GM23338 (cell line): ENCODE results near the gene MYO7B. TPM values are rescaled to one million over a fixed set of nuclear protein-coding genes. Genes with fewer than 3 reads are reported as not detected.

Source experiments
- ATAC-seq: fragments of 200-7000 bp; cut with Tn5 transposase; 3 replicates; pipeline ENCODE4 v1.9.1; 2020
- DNase-seq: peaks from one replicate; pipeline ENCODE4 v3.0.0-alpha.2; 2015; ENCODE audit warnings: low spot score
- H2AFZ ChIP-seq: fragments of 200-600 bp; sonication (generic); 2 replicates; pipeline ENCODE4 v1.8.0; 2016; ENCODE audit warnings: antibody characterized with exemption, mild to moderate bottlenecking, moderate library complexity
- H3F3A ChIP-seq: fragments of 200-600 bp; sonication (generic); replicated peaks from 2 replicates; pipeline ENCODE4 v1.8.0; 2017; ENCODE audit warnings: antibody characterized with exemption, mixed run types, low read depth
- H3K27ac ChIP-seq: fragments of 200-600 bp; sonication (generic); 2 replicates; pipeline ENCODE4 v1.6.1; 2016; ENCODE audit warnings: low read depth
- H3K27me3 ChIP-seq: fragments of 200-600 bp; sonication (generic); 2 replicates; pipeline ENCODE4 v1.8.0; 2016; ENCODE audit warnings: mild to moderate bottlenecking, mixed run types, moderate library complexity; ENCODE audit not compliant: insufficient read depth
- H3K36me3 ChIP-seq: fragments of 200-600 bp; sonication (generic); 2 replicates; pipeline ENCODE4 v1.8.0; 2016; ENCODE audit warnings: mild to moderate bottlenecking; ENCODE audit not compliant: insufficient read depth
- H3K4me1 ChIP-seq: fragments of 200-600 bp; sonication (generic); 2 replicates; pipeline ENCODE4 v1.8.0; 2016; ENCODE audit warnings: mild to moderate bottlenecking, moderate library complexity; ENCODE audit not compliant: insufficient read depth
- H3K4me2 ChIP-seq: fragments of 200-600 bp; sonication (generic); 2 replicates; pipeline ENCODE4 v1.7.1; 2017; ENCODE audit warnings: mixed run types
- H3K4me3 ChIP-seq: fragments of 200-600 bp; sonication (generic); 2 replicates; pipeline ENCODE4 v1.6.1; 2016; ENCODE audit warnings: mixed run types
- H3K79me2 ChIP-seq: fragments of 200-600 bp; sonication (generic); replicated peaks from 2 replicates; pipeline ENCODE4 v1.8.0; 2017; ENCODE audit warnings: mild to moderate bottlenecking; ENCODE audit not compliant: insufficient read depth
- H3K9me2 ChIP-seq: fragments of 200-600 bp; sonication (generic); 2 replicates; pipeline ENCODE4 v1.8.0; 2017; ENCODE audit not compliant: insufficient read depth
- H4K20me1 ChIP-seq: fragments of 200-600 bp; sonication (generic); replicated peaks from 2 replicates; pipeline ENCODE4 v1.8.0; 2017; ENCODE audit warnings: mild to moderate bottlenecking; ENCODE audit not compliant: insufficient read depth
- H3K27ac Mint-ChIP-seq: 2 replicates; pipeline ENCODE4 v1.8.0; 2020; ENCODE audit warnings: inconsistent platforms, mild to moderate bottlenecking, moderate library complexity, mixed read lengths
- H3K27me3 Mint-ChIP-seq: 3 replicates; pipeline ENCODE4 v1.8.0; 2022; ENCODE audit warnings: low read depth, mild to moderate bottlenecking, moderate library complexity, mixed read lengths, inconsistent platforms; ENCODE audit not compliant: insufficient read depth, poor library complexity
- H3K36me3 Mint-ChIP-seq: 3 replicates; pipeline ENCODE4 v1.8.0; 2021; ENCODE audit warnings: low read depth, mild to moderate bottlenecking, inconsistent platforms, moderate library complexity, mixed read lengths
- H3K4me1 Mint-ChIP-seq: 3 replicates; pipeline ENCODE4 v1.8.0; 2020; ENCODE audit warnings: mild to moderate bottlenecking, inconsistent platforms, mixed read lengths
- H3K4me3 Mint-ChIP-seq: 3 replicates; pipeline ENCODE4 v1.8.0; 2021; ENCODE audit warnings: moderate library complexity, mild to moderate bottlenecking, inconsistent platforms, mixed read lengths
- H3K9me3 Mint-ChIP-seq: 3 replicates; pipeline ENCODE4 v1.8.0; 2020; ENCODE audit warnings: moderate library complexity, mild to moderate bottlenecking, inconsistent platforms, mixed read lengths
- CREB1 ChIP-seq: fragments of 250-450 bp; sonication (Bioruptor Pico); IDR thresholded peaks from 2 replicates; pipeline ENCODE4 v1.5.0; 2020; ENCODE audit warnings: low read depth, mild to moderate bottlenecking, moderate library complexity
- EZH2 ChIP-seq: fragments of 200-600 bp; sonication (generic); IDR thresholded peaks from one replicate; pipeline ENCODE4 v1.8.0; 2017; ENCODE audit warnings: antibody characterized with exemption, mild to moderate bottlenecking, low read depth; ENCODE audit not compliant: unreplicated experiment
- EZH2phosphoT487 ChIP-seq: fragments of 200-600 bp; sonication (generic); IDR thresholded peaks from one replicate; pipeline ENCODE4 v1.8.1; 2018; ENCODE audit warnings: antibody characterized with exemption; ENCODE audit not compliant: unreplicated experiment
- JUNB ChIP-seq: IDR thresholded peaks from one replicate; pipeline ENCODE4 v1.6.1; 2016; ENCODE audit warnings: antibody characterized with exemption; ENCODE audit not compliant: unreplicated experiment
- NANOG ChIP-seq: IDR thresholded peaks from 2 replicates; pipeline ENCODE4 v1.6.1; 2016; ENCODE audit warnings: antibody characterized with exemption, borderline replicate concordance
- STAT1 ChIP-seq: IDR thresholded peaks from one replicate; pipeline ENCODE4 v1.6.1; 2016; ENCODE audit warnings: antibody characterized with exemption; ENCODE audit not compliant: unreplicated experiment
- ZNF331 ChIP-seq: fragments of 250-450 bp; sonication (Bioruptor Pico); IDR thresholded peaks from 2 replicates; pipeline ENCODE4 v1.5.0; 2020; ENCODE audit warnings: low read depth, mild to moderate bottlenecking, moderate library complexity
- polyA plus RNA-seq: library from polyadenylated mRNA; unstranded; fragments of >200 nt; fragmentation: Nextera tagmentation; extraction: Ambion mirVana; gene quantifications from 2 replicates; pipeline ENCODE4 v1.2.1, GENCODE V29; 2016
- total RNA-seq: library from RNA; depleted of rRNA; stranded (reverse); fragments of >200 nt; shearing (Covaris generic); gene quantifications from 2 replicates; pipeline ENCODE4 v1.2.3, GENCODE V29; 2014
- TF ChIP-seq, protein P1 (sequence below), 2 experiments: fragments of 200-600 bp in 1 of 2; sonication (generic) in 1 of 2; conservative IDR thresholded peaks; 2 replicates each; pipeline versions ENCODE4 v1.5.1 to v1.6.1; 2016 to 2017; ENCODE audit warnings: antibody characterized with exemption in 2 of 2, low read depth in 2 of 2, mild to moderate bottlenecking in 2 of 2, moderate library complexity in 1 of 2
- TF ChIP-seq, protein P2 (sequence below): fragments of 250-450 bp; sonication (Bioruptor Pico); IDR thresholded peaks from 2 replicates; pipeline ENCODE4 v1.5.0; 2020; ENCODE audit warnings: mild to moderate bottlenecking, moderate library complexity
- TF ChIP-seq, protein P3 (sequence below): IDR thresholded peaks from 2 replicates; pipeline ENCODE4 v1.6.1; 2016; ENCODE audit warnings: antibody characterized with exemption
- TF ChIP-seq, protein P4 (sequence below): IDR thresholded peaks from one replicate; pipeline ENCODE4 v1.6.1; 2018; ENCODE audit warnings: antibody characterized with exemption; ENCODE audit not compliant: unreplicated experiment

The MYO7B gene
- total and polyA plus RNA-seq, 2 experiments from 2014 or later, result not detected

DNA sequence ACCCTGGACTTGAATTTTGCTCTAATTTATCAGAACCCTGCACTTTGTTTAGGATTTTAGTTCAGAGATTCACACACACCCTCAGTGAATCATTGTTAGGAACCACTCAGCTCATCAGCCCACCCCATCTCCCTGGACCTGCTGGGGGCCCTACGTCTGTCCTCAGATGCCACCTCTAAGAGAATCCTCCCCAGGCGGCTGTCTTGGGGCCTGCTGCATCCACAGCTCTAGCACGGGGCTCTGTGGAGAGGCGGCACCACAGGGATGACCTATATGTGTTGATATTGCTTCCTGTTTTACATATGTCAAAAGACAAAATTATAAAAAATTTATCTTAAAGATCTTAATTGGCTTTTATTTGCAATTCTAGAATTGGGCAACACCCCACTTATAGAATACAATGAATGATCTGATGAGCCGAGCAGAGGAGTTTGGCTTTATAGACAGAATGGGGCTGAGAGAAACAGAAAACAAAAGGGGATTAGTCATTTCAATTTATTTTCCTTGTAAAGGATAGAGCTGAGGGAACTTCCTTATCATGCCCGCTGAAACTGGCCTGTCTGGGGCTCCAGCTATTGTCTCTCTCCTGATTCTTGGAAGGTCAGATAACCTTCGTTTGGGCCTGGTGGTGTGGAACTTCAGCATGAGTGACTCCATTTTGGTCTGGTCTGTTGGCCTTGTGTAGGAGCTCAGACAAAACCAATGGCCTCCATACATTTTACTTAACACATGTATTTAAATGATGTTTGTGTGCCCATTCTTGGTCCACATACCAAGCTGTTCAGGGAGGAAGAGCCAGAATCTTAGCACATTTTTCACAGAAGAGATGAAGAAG, 1.4 kb downstream of the MYO7B start:
- no peak overlapping the region for H3K4me2 ChIP-seq
- H3K4me3 Mint-ChIP-seq, result no peak overlapping the region
- no peaks in the 10 kb centered on the region for H3K36me3 ChIP-seq
- H3K36me3 Mint-ChIP-seq, result no peaks in the 10 kb centered on the region
- DNase-seq (no peak), ATAC-seq (no peak)
- no peaks in the 10 kb centered on the region for H4K20me1 ChIP-seq
- no peaks in the 10 kb centered on the region for H3K79me2 ChIP-seq
- H3K4me1 ChIP-seq, result no peaks in the 10 kb centered on the region
- no peaks in the 10 kb centered on the region for H3K27me3 ChIP-seq
- TF ChIP-seq, protein P1, sequence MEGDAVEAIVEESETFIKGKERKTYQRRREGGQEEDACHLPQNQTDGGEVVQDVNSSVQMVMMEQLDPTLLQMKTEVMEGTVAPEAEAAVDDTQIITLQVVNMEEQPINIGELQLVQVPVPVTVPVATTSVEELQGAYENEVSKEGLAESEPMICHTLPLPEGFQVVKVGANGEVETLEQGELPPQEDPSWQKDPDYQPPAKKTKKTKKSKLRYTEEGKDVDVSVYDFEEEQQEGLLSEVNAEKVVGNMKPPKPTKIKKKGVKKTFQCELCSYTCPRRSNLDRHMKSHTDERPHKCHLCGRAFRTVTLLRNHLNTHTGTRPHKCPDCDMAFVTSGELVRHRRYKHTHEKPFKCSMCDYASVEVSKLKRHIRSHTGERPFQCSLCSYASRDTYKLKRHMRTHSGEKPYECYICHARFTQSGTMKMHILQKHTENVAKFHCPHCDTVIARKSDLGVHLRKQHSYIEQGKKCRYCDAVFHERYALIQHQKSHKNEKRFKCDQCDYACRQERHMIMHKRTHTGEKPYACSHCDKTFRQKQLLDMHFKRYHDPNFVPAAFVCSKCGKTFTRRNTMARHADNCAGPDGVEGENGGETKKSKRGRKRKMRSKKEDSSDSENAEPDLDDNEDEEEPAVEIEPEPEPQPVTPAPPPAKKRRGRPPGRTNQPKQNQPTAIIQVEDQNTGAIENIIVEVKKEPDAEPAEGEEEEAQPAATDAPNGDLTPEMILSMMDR (conservative IDR thresholded peaks at IDR 0.05; ENCODE audit: low read depth in 2 of 2), result no peak
- TF ChIP-seq EZH2phosphoT487 (no peak), JUNB (no peak), EZH2 (no peak), CREB1 (CRISPR knock-in tag) (no peak), STAT1 (no peak), ZNF331 (CRISPR knock-in tag) (no peak), NANOG (no peak)
- TF ChIP-seq, protein P2, sequence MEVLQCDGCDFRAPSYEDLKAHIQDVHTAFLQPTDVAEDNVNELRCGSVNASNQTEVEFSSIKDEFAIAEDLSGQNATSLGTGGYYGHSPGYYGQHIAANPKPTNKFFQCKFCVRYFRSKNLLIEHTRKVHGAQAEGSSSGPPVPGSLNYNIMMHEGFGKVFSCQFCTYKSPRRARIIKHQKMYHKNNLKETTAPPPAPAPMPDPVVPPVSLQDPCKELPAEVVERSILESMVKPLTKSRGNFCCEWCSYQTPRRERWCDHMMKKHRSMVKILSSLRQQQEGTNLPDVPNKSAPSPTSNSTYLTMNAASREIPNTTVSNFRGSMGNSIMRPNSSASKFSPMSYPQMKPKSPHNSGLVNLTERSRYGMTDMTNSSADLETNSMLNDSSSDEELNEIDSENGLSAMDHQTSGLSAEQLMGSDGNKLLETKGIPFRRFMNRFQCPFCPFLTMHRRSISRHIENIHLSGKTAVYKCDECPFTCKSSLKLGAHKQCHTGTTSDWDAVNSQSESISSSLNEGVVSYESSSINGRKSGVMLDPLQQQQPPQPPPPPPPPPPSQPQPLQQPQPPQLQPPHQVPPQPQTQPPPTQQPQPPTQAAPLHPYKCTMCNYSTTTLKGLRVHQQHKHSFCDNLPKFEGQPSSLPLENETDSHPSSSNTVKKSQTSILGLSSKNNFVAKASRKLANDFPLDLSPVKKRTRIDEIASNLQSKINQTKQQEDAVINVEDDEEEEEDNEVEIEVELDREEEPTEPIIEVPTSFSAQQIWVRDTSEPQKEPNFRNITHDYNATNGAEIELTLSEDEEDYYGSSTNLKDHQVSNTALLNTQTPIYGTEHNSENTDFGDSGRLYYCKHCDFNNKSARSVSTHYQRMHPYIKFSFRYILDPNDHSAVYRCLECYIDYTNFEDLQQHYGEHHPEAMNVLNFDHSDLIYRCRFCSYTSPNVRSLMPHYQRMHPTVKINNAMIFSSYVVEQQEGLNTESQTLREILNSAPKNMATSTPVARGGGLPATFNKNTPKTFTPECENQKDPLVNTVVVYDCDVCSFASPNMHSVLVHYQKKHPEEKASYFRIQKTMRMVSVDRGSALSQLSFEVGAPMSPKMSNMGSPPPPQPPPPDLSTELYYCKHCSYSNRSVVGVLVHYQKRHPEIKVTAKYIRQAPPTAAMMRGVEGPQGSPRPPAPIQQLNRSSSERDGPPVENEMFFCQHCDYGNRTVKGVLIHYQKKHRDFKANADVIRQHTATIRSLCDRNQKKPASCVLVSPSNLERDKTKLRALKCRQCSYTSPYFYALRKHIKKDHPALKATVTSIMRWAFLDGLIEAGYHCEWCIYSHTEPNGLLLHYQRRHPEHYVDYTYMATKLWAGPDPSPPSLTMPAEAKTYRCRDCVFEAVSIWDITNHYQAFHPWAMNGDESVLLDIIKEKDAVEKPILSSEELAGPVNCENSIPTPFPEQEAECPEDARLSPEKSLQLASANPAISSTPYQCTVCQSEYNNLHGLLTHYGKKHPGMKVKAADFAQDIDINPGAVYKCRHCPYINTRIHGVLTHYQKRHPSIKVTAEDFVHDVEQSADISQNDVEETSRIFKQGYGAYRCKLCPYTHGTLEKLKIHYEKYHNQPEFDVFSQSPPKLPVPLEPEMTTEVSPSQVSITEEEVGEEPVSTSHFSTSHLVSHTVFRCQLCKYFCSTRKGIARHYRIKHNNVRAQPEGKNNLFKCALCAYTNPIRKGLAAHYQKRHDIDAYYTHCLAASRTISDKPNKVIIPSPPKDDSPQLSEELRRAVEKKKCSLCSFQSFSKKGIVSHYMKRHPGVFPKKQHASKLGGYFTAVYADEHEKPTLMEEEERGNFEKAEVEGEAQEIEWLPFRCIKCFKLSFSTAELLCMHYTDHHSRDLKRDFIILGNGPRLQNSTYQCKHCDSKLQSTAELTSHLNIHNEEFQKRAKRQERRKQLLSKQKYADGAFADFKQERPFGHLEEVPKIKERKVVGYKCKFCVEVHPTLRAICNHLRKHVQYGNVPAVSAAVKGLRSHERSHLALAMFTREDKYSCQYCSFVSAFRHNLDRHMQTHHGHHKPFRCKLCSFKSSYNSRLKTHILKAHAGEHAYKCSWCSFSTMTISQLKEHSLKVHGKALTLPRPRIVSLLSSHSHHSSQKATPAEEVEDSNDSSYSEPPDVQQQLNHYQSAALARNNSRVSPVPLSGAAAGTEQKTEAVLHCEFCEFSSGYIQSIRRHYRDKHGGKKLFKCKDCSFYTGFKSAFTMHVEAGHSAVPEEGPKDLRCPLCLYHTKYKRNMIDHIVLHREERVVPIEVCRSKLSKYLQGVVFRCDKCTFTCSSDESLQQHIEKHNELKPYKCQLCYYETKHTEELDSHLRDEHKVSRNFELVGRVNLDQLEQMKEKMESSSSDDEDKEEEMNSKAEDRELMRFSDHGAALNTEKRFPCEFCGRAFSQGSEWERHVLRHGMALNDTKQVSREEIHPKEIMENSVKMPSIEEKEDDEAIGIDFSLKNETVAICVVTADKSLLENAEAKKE, result no peak
- TF ChIP-seq, protein P3, sequence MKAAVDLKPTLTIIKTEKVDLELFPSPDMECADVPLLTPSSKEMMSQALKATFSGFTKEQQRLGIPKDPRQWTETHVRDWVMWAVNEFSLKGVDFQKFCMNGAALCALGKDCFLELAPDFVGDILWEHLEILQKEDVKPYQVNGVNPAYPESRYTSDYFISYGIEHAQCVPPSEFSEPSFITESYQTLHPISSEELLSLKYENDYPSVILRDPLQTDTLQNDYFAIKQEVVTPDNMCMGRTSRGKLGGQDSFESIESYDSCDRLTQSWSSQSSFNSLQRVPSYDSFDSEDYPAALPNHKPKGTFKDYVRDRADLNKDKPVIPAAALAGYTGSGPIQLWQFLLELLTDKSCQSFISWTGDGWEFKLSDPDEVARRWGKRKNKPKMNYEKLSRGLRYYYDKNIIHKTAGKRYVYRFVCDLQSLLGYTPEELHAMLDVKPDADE, result no peak
- TF ChIP-seq, protein P4, sequence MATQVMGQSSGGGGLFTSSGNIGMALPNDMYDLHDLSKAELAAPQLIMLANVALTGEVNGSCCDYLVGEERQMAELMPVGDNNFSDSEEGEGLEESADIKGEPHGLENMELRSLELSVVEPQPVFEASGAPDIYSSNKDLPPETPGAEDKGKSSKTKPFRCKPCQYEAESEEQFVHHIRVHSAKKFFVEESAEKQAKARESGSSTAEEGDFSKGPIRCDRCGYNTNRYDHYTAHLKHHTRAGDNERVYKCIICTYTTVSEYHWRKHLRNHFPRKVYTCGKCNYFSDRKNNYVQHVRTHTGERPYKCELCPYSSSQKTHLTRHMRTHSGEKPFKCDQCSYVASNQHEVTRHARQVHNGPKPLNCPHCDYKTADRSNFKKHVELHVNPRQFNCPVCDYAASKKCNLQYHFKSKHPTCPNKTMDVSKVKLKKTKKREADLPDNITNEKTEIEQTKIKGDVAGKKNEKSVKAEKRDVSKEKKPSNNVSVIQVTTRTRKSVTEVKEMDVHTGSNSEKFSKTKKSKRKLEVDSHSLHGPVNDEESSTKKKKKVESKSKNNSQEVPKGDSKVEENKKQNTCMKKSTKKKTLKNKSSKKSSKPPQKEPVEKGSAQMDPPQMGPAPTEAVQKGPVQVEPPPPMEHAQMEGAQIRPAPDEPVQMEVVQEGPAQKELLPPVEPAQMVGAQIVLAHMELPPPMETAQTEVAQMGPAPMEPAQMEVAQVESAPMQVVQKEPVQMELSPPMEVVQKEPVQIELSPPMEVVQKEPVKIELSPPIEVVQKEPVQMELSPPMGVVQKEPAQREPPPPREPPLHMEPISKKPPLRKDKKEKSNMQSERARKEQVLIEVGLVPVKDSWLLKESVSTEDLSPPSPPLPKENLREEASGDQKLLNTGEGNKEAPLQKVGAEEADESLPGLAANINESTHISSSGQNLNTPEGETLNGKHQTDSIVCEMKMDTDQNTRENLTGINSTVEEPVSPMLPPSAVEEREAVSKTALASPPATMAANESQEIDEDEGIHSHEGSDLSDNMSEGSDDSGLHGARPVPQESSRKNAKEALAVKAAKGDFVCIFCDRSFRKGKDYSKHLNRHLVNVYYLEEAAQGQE, result no peak
- H3K4me1 Mint-ChIP-seq, result no peaks in the 10 kb centered on the region
- H3K27me3 Mint-ChIP-seq, result peaks cover 9% of the 10 kb centered on the region
- no peak overlapping the region for H3K4me3 ChIP-seq
- no peak overlapping the region for H3K27ac Mint-ChIP-seq
- H3F3A ChIP-seq, result no peaks in the 10 kb centered on the region
- H2AFZ ChIP-seq, result no peak overlapping the region
- peaks cover 2% of the 10 kb centered on the region; the same call in 1 of the 2 replicates for H3K9me2 ChIP-seq
- H3K9me3 Mint-ChIP-seq, result no peaks in the 10 kb centered on the region
- no peak overlapping the region for H3K27ac ChIP-seq
